ENCODE measurements around the gene FADS2. TPM values are rescaled to one million over a fixed set of nuclear protein-coding genes. Genes with fewer than 3 reads are reported as not detected.

The FADS2 gene
- total and polyA plus RNA-seq, 4 donors: 44.5 to 165 (median 78.8) TPM

GRCh38 chr11:61820174-61820573, 7.9 kb upstream of the FADS2 start:
- TF ChIP-seq, protein P1, sequence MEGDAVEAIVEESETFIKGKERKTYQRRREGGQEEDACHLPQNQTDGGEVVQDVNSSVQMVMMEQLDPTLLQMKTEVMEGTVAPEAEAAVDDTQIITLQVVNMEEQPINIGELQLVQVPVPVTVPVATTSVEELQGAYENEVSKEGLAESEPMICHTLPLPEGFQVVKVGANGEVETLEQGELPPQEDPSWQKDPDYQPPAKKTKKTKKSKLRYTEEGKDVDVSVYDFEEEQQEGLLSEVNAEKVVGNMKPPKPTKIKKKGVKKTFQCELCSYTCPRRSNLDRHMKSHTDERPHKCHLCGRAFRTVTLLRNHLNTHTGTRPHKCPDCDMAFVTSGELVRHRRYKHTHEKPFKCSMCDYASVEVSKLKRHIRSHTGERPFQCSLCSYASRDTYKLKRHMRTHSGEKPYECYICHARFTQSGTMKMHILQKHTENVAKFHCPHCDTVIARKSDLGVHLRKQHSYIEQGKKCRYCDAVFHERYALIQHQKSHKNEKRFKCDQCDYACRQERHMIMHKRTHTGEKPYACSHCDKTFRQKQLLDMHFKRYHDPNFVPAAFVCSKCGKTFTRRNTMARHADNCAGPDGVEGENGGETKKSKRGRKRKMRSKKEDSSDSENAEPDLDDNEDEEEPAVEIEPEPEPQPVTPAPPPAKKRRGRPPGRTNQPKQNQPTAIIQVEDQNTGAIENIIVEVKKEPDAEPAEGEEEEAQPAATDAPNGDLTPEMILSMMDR (IDR thresholded peaks at IDR 0.05; ENCODE audit: control extremely low read depth, extremely low read depth): no peak
- DNase-seq (no peak), ATAC-seq (ENCODE audit: insufficient read depth, low FRiP score) (no peak)
- Histone ChIP-seq H3K27me3 (ENCODE audit: control insufficient read depth in 3 of 3, insufficient read depth in 3 of 3, low read length in 2 of 3) (no peaks in the 10 kb centered on the region), H3K9me3 (ENCODE audit: control insufficient read depth in 4 of 4, insufficient read depth in 3 of 4, low read length in 3 of 4) (no peaks in the 10 kb centered on the region), H3K36me3 (ENCODE audit: control insufficient read depth in 4 of 4, insufficient read depth in 4 of 4, low read length in 4 of 4) (no peaks in the 10 kb centered on the region), H3K4me3 (no peak overlapping the region), H3K4me1 (ENCODE audit: control insufficient read depth in 5 of 5, insufficient read depth in 5 of 5, low read length in 5 of 5) (peaks cover 0 to 9% (median 2%) of the 10 kb centered on the region in 5 donors), H3K9ac (ENCODE audit: insufficient read depth in 1 of 2, low read length in 2 of 2) (no peak overlapping the region), H3K27ac (ENCODE audit: low read depth in 1 of 2, low read length in 1 of 2) (peak overlapping the region in 1 of 2 donors; percentile 41)
- WGBS, 2 donors: 92 to 97% methylated on average over 2 of the region's 2 CpGs

- Histone ChIP-seq H3K4me3 (peak overlapping the region; percentile 54), H3K27me3 (ENCODE audit: control insufficient read depth in 3 of 3, insufficient read depth in 3 of 3, low read length in 2 of 3) (no peaks in the 10 kb centered on the region), H3K9ac (ENCODE audit: insufficient read depth in 1 of 2, low read length in 2 of 2) (peak overlapping the region in 1 of 2 donors; percentile 28), H3K36me3 (ENCODE audit: control insufficient read depth in 4 of 4, insufficient read depth in 4 of 4, low read length in 4 of 4) (no peaks in the 10 kb centered on the region), H3K9me3 (ENCODE audit: control insufficient read depth in 4 of 4, insufficient read depth in 3 of 4, low read length in 3 of 4) (peaks cover 0 to 1% (median 0%) of the 10 kb centered on the region in 4 donors), H3K4me1 (ENCODE audit: control insufficient read depth in 5 of 5, insufficient read depth in 5 of 5, low read length in 5 of 5) (peaks cover 0 to 28% (median 10%) of the 10 kb centered on the region in 5 donors), H3K27ac (ENCODE audit: low read depth in 1 of 2, low read length in 1 of 2) (peak overlapping the region; percentile 87 to 90)
- WGBS, 2 donors: 15% methylated on average over 23 of the region's 23 CpGs
- DNase-seq: peak in 1 of 3 donors; percentile 48
- ATAC-seq (ENCODE audit: insufficient read depth, low FRiP score): no peak
- TF ChIP-seq, protein P1 (IDR thresholded peaks at IDR 0.05; ENCODE audit: control extremely low read depth, extremely low read depth): no peak
These were observed 1.1 kb upstream of the FADS2 start for GRCh38 chr11:61826930-61827570.

GRCh38 chr11:61828379-61828628, 204 bp downstream of the FADS2 start:
- 0% methylated on average over 16 of the region's 16 CpGs for WGBS, 2 donors
- H3K9me3 ChIP-seq (ENCODE audit: control insufficient read depth in 4 of 4, insufficient read depth in 3 of 4, low read length in 3 of 4): peaks cover 0 to 1% (median 0%) of the 10 kb centered on the region in 4 donors

More at GRCh38 chr11:61828379-61828628, 204 bp downstream of the FADS2 start:
- H3K4me1 ChIP-seq (ENCODE audit: control insufficient read depth in 5 of 5, insufficient read depth in 5 of 5, low read length in 5 of 5): peaks cover 0 to 28% (median 10%) of the 10 kb centered on the region in 5 donors
- DNase-seq: no peak
- H3K4me3 ChIP-seq: peak overlapping the region; percentile 54
- TF ChIP-seq, protein P1 (IDR thresholded peaks at IDR 0.05; ENCODE audit: control extremely low read depth, extremely low read depth): no peak
- peak overlapping the region; percentile 27 to 87 for H3K27ac ChIP-seq (ENCODE audit: low read depth in 1 of 2, low read length in 1 of 2)
- ATAC-seq (ENCODE audit: insufficient read depth, low FRiP score): no peak
- no peaks in the 10 kb centered on the region for H3K36me3 ChIP-seq (ENCODE audit: control insufficient read depth in 4 of 4, insufficient read depth in 4 of 4, low read length in 4 of 4)
- H3K9ac ChIP-seq (ENCODE audit: insufficient read depth in 1 of 2, low read length in 2 of 2): peak overlapping the region in 1 of 2 donors; percentile 61
- no peaks in the 10 kb centered on the region for H3K27me3 ChIP-seq (ENCODE audit: control insufficient read depth in 3 of 3, insufficient read depth in 3 of 3, low read length in 2 of 3)
